LNCaP clone FGC (cell line): ENCODE results near the gene TAF1D.
"Not testable (repeated sequence)": the region's sequence is repeated elsewhere in the genome, so short reads cannot be mapped to it uniquely, and the experiment has no call there.

Source experiments
- DNase-seq: peaks from one replicate; pipeline ENCODE4 v3.0.0-alpha.2; 2011; ENCODE audit warnings: low read depth
- H3K4me3 ChIP-seq: 2 replicates; pipeline ENCODE4 v1.5.1; 2011; ENCODE audit warnings: mild to moderate bottlenecking, low read depth, low read length, control low read depth
- CTCF ChIP-seq: IDR thresholded peaks from 2 replicates; pipeline ENCODE4 v1.5.1; 2012; ENCODE audit warnings: mild to moderate bottlenecking; ENCODE audit not compliant: control insufficient read depth, insufficient read depth; ENCODE audit errors: extremely low read depth

TAF1D gene

GRCh38 chr11:93747122-93747521 lies 5.8 kb upstream of the TAF1D start:
- DNase-seq, result no peak
- H3K4me3 ChIP-seq, result no peak overlapping the region
- no peak for TF ChIP-seq CTCF

GRCh38 chr11:93746101-93746500 lies 4.8 kb upstream of the TAF1D start:
- TF ChIP-seq CTCF, result no peak
- DNase-seq, result no peak
- H3K4me3 ChIP-seq, result no peak overlapping the region

GRCh38 chr11:93745005-93745755 lies 3.9 kb upstream of the TAF1D start:
- not testable (repeated sequence) for H3K4me3 ChIP-seq, DNase-seq

GRCh38 chr11:93744669-93745004 lies 3.3 kb upstream of the TAF1D start:
- DNase-seq, result no peak
- no peak for TF ChIP-seq CTCF
- no peak overlapping the region for H3K4me3 ChIP-seq

GRCh38 chr11:93743291-93743690 lies 2.0 kb upstream of the TAF1D start:
- TF ChIP-seq CTCF, result no peak
- no peak overlapping the region for H3K4me3 ChIP-seq
- DNase-seq, result no peak

- H3K4me3 ChIP-seq, result peak overlapping the region; percentile 95
- DNase-seq, result peak; percentile 70
- TF ChIP-seq CTCF, result no peak
Observed at GRCh38 chr11:93741882-93742226, 559 bp upstream of the TAF1D start.

GRCh38 chr11:93740730-93741093 lies 583 bp downstream of the TAF1D start:
- peak; percentile 31 for DNase-seq
- 0 out of 2 replicates have a peak, but pooled peaks have one; percentile 12 for TF ChIP-seq CTCF

More at GRCh38 chr11:93740730-93741093, 583 bp downstream of the TAF1D start:
- H3K4me3 ChIP-seq, result peak overlapping the region; percentile 95
